LoVo (cell line): Measurements from ENCODE around the gene SFI1.
"Not testable (repeated sequence)": the region's sequence is repeated elsewhere in the genome, so short reads cannot be mapped to it uniquely, and the experiment has no call there.

Experiments
- DNase-seq: peaks from one replicate; pipeline ENCODE4 v3.0.0-alpha.2; 2016; ENCODE audit warnings: low spot score

SFI1 gene

DNA sequence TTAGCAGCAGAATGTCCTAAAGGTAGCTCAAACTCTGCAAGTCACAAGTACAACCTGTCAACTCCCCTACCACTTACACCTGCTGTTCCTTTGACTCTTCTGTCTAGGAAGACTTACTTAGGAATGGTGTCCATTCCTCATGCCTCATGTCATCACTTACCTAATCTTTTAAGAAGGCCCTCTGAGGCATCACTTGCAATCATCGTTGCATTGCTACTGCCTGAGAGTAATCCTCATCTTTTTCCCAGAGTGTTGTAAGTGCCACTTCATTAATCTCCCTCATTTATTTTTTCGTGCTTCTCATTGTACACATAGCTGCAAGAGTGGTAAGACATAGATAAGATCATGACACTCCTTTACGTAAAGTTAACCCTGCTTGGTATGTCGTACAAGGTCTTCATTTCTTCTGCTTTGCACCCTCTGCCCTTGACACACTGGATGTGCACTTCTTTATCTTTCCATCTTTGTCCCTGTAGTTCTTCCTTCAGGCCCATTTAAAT is 54.6 kb downstream of the SFI1 start:
- no peak for DNase-seq

GRCh38 chr22:31556627-31557203 is 60.4 kb downstream of the SFI1 start:
- DNase-seq = no peak

GRCh38 chr22:31558546-31558945 is 62.2 kb downstream of the SFI1 start:
- not testable (repeated sequence) for DNase-seq

GRCh38 chr22:31561238-31561887 is 65.0 kb downstream of the SFI1 start:
- peak; percentile 46 for DNase-seq

DNA sequence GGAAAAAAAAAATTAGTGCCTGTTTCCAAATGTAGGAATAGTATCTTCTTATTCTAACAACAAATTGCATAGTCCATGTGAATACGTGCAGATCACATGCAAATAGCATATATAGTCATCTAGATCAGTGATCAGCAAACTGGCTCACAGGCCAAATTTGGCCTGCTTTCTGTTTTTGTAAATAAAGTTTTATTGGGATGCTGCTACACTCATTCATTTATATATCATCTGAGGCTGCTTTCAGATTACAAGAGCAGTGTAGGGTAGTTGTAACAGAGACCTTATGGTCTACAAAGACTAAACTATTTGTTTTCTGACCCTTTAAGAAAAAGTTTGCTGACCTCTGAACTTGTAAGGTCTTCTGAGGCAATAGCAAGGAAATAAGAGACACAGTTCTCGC is 65.6 kb downstream of the SFI1 start:
- no peak for DNase-seq

GRCh38 chr22:31566484-31566883 is 70.1 kb downstream of the SFI1 start:
- no peak for DNase-seq

DNA sequence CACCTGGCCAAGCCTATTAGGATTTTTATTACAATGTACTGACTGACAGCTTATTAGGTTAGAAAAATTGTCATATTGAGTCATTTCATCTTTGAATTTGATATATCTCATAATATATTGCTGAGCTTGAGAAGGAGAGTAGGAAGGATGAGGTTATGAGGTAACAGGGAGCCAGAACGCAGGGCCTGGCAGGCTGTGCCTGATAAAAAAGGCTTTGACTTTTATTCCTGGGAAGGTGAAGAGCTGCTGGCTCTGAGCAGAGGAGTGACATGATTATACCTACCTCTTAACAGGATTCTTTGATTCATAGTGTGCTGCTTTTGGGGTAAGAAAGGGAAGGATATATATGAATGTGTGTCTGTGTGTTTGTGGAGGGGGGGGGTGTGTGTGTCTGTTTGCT is 70.9 kb downstream of the SFI1 start:
- no peak for DNase-seq

DNA sequence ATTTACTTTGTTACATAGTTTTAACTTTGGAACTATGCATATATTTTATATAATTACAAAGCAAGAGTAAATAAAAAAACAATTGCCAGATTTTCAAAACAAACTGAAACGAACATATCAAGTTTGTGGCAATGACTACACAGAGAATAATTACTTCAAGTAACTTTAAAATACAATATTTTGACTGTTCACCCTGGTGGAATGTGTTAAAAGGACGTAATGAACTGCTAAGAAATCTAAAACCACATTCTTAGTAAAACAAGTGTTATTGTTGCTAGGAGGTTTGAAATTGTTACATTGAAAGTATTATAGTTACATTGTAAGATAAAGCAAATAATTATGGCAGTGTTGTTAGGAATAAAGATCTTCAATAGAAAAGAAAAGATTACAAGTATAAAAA is 71.4 kb downstream of the SFI1 start:
- no peak for DNase-seq

DNA sequence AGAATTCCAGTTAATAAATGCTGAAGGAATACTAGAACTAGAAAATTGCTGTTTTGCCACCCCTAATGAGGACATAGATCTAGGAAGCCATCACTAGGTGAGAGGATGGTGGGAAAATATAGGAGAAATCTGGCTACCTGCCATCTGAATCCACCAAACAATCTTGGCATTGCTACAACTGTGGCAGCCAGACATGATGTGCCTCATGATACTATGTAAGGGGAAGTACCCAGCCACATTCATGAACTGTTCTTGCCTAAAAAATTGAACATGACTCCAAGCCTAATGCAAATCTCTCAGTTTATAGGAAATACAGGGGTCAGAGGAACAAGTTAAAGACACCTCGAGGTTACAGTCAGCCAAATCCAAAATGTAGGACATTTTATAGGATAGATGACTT is 72.8 kb downstream of the SFI1 start:
- no peak for DNase-seq

- no peak for DNase-seq
These were observed 76.6 kb downstream of the SFI1 start for GRCh38 chr22:31572939-31573338.

- DNase-seq = no peak
These were observed 77.8 kb downstream of the SFI1 start for GRCh38 chr22:31574055-31574670.

DNA sequence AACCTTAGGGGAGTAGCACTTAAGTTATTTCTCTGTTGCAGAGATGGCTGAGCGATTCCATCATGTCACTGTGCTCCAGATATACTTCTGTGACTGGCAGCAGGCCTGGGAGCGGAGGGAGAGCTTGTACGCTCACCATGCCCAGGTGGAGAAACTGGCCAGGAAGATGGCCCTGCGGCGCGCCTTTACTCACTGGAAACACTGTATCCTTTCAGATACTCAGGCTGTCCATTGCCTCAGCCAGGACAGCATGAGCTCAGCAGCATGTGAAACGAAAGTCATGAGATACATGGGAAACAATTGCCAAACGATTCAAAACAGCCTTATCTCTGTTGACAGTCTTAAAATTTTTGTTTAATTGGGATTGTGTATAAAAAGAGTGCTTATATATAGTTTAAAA is 78.9 kb downstream of the SFI1 start:
- DNase-seq = no peak

- no peak for DNase-seq
These were observed 81.4 kb downstream of the SFI1 start for GRCh38 chr22:31577711-31578110.

DNA sequence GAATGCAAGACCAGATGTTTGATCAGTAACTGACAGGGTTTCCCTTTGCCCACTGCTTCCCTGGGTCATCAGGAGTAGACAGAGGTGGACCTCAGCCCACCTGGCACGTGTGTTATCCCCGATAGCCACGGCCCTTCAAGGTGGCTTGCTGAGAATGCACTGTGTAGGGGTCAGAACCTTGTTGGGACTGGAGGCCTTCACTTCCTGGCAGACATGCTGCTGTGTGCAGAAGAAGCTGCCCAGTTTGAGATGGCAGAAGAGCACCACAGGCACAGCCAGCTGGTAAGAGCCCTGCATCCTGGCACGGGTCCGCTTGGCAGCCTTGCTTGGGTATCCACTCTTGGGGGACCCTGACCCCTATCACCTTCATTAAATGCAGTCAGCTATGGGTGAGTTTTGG is 81.8 kb downstream of the SFI1 start:
- no peak for DNase-seq

GRCh38 chr22:31579835-31580242 is 83.5 kb downstream of the SFI1 start:
- no peak for DNase-seq

GRCh38 chr22:31583861-31584485 is 87.6 kb downstream of the SFI1 start:
- no peak for DNase-seq

GRCh38 chr22:31584804-31585160 is 88.4 kb downstream of the SFI1 start:
- DNase-seq = no peak

GRCh38 chr22:31585161-31585859 is 89.0 kb downstream of the SFI1 start:
- DNase-seq = no peak

- no peak for DNase-seq
These were observed 90.0 kb downstream of the SFI1 start for GRCh38 chr22:31586137-31586920.

DNA sequence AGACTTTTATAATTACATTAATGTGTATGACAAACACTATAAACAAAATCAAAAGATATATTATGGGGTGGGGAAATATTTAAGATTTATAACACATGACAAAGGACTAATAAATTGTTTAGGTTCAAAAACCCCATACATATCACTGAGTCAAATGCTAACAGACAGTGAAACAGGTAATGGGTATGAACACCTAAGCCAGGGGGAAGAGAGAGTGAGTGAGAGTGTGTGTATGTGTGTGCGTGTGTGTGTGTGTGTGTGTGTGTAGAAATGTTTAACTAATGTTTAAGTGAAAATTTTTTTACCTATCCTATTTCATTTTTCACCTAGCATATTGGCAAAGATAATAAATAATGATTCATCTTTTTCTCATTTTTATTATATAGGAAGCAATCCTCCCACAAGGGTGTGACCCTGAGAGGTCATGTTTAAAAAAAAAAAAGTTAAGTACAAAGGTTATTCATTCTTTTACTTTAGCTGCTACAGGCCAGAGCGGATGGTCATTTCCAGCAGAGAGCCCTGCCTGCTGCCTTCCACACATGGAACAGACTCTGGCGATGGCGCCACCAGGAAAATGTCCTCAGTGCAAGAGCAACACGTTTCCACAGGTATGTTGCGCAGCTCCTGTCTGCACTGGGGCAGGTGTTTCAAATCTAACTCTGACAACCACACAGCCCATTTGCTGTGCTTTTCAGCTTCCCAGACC is 92.8 kb downstream of the SFI1 start:
- peak; percentile 39 for DNase-seq

DNA sequence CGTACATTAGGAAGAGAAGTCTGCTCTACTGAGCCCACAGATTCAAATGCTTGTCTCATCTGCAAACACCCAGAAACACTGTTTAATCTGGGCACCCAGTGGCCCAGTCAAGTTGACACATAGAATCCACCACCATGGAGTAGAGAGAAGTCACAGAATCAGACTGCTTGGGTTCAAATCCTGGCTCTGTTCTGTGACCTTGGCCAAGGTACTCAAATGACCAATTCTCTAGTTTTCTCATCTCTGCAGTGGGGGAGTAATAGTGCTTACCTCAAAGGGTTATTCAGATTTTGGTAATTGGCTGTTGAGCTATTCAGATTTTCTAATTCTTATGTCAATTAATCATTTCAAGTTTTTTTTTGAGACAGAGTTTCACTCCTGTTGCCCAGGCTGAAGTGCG is 93.8 kb downstream of the SFI1 start:
- DNase-seq = not testable (repeated sequence)
